Fibroblast of villous mesenchyme (primary cell): ENCODE results near the gene ANXA2. TPM values are rescaled to one million over a fixed set of nuclear protein-coding genes. Genes with fewer than 3 reads are reported as not detected.

Experiments
- DNase-seq: peaks from one replicate; pipeline ENCODE4 v3.0.0-alpha.2; 2010; ENCODE audit warnings: low read depth
- H3K4me3 ChIP-seq: 2 replicates; pipeline ENCODE4 v1.5.1; 2011; ENCODE audit warnings: low read depth, mild to moderate bottlenecking, low read length
- total RNA-seq: library from RNA; depleted of rRNA; stranded (reverse); fragments of >200 nt; gene quantifications from 2 replicates; pipeline ENCODE4 v1.2.3, GENCODE V29; 2012
- TF ChIP-seq, protein P1 (sequence below): IDR thresholded peaks from 2 replicates; pipeline ENCODE4 v1.5.1; 2012; ENCODE audit warnings: low read depth, mild to moderate bottlenecking, low read length; ENCODE audit not compliant: insufficient read depth

The ANXA2 gene
- total RNA-seq, 1 donor: 3,211 TPM

DNA sequence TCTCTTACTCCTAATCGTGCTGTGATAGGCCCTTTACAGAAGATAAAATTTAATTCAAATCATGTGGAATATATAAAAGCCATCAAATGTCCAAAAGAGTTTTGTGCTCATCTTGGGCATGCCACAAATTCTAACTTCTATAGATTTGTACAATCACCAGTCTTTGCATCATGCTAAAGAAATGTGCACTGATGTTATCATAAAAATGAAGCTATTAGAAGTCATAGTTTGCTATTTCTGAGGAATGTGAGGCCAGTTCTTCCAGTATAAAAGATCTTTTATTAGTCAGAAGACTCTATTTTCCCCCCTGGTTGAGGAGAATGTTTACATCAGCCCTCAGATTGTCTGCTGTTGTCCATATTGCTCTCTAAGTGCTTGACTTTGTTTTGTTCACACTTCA lies 2.1 kb upstream of the ANXA2 start:
- TF ChIP-seq, protein P1, sequence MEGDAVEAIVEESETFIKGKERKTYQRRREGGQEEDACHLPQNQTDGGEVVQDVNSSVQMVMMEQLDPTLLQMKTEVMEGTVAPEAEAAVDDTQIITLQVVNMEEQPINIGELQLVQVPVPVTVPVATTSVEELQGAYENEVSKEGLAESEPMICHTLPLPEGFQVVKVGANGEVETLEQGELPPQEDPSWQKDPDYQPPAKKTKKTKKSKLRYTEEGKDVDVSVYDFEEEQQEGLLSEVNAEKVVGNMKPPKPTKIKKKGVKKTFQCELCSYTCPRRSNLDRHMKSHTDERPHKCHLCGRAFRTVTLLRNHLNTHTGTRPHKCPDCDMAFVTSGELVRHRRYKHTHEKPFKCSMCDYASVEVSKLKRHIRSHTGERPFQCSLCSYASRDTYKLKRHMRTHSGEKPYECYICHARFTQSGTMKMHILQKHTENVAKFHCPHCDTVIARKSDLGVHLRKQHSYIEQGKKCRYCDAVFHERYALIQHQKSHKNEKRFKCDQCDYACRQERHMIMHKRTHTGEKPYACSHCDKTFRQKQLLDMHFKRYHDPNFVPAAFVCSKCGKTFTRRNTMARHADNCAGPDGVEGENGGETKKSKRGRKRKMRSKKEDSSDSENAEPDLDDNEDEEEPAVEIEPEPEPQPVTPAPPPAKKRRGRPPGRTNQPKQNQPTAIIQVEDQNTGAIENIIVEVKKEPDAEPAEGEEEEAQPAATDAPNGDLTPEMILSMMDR: no peak
- DNase-seq: peak; percentile 47
- no peak overlapping the region for H3K4me3 ChIP-seq

DNA sequence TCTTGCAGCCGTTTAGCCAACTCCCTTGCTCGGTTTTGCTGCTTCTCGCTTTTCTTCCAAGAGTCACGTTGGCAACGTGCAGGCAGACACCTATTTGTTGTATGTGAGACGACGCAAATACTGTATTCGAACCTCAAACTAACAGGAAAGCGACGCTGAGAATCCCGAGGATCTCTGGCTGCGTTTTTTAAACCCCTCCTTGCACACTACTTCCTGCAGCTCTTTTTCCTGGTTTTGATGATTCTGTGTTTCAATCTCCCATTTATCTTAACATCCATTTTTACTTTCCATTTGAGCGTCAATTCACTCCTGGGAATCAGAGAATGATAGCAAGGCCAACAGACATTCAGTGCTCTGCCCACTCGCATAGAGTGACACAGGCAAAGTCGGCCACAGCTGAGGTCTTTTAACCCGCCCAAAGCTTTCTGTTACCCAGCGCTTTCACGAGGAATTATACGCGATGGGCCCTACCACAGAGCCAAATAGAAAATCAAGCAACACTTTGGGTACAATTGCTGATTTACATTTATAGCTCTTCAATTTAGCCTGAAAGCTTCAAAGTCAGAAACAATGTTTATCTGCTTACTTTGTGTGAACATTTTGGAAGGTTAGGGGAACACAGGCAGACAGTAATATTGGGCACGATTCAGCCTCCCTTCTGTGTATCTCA lies 1.6 kb upstream of the ANXA2 start:
- TF ChIP-seq, protein P1: no peak
- no peak for DNase-seq
- H3K4me3 ChIP-seq: peak overlapping the region; percentile 21

DNA sequence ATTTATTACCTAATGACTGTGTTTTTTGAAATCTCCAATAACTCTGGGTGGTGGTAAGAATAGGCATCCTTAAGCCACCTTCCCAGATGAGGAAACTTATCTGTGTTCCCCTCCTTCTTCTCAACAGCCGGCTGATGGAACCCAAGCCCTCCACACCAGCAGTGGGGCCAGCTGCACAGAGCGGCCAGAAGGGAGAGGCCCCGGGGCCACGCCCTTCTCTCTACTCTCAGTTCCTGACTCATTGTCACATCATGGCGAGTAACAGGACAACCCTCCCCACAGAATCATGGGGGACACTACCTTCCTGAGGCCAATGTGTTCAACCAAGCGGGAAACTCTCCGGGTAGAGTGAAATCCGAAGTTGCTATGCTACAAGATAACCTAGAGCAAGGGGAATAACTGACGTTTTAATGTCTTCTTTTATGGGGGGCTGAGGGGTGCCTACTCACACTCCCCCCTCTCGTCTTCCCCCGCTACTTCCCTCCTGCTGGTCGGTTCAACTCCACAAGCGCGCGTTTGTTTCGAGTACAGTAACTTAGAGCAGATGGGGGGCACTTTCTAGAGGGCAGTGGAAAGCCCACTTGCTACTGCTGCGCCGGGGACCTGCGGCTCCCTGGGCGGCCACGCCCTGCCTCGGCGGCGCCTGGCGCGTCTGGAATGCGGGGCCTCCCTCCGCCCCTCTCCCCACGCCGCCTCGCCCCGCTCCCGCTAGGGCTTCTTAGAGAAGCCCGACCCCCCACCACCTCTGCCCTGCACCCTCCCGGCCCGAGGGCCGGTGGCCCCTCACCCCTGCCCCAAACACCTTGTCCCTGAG lies 621 bp downstream of the ANXA2 start:
- peak; percentile 73 for DNase-seq
- H3K4me3 ChIP-seq: peak overlapping the region; percentile 98
- TF ChIP-seq, protein P1: no peak

DNA sequence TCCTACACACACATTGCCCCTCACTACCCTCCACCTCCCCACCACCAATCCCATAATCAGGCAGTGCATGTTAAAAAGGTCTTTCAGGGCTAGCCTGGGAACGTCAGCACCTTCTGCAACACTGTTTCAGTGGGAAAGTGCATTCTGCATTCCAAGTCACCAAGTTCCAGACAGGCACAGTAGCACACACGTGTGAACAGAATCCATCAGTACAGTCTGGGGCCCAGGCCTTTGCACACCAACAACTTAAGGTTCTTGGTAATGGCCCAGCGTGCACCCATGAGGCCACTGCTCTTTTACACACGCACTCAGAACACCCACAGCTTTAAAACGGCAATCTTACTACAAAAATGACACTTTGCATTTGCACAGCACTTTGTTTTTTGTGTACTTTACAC lies 1.2 kb downstream of the ANXA2 start:
- TF ChIP-seq, protein P1: no peak
- peak; percentile 34 for DNase-seq
- H3K4me3 ChIP-seq: peak overlapping the region; percentile 98

DNA sequence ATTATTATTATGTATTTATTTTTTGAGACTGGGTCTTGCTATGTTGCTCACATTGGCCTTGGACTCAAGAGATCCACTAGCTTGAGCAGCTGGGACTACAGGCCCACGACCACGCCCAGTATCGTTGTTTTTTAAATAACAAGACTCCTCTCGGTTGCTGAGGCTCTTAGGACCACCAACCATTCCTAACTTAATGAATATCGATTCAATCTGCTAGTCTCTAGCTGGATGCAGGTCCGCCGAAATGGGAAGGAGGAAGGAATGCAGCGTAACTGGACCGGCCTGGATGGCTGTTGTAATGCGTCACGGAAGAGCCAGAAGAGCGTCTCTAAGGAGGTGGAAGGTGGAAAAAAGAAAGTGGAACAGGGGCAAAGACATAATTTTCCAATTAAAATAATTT lies 1.7 kb downstream of the ANXA2 start:
- H3K4me3 ChIP-seq: peak overlapping the region; percentile 98
- no peak for DNase-seq
- TF ChIP-seq, protein P1: no peak

DNA sequence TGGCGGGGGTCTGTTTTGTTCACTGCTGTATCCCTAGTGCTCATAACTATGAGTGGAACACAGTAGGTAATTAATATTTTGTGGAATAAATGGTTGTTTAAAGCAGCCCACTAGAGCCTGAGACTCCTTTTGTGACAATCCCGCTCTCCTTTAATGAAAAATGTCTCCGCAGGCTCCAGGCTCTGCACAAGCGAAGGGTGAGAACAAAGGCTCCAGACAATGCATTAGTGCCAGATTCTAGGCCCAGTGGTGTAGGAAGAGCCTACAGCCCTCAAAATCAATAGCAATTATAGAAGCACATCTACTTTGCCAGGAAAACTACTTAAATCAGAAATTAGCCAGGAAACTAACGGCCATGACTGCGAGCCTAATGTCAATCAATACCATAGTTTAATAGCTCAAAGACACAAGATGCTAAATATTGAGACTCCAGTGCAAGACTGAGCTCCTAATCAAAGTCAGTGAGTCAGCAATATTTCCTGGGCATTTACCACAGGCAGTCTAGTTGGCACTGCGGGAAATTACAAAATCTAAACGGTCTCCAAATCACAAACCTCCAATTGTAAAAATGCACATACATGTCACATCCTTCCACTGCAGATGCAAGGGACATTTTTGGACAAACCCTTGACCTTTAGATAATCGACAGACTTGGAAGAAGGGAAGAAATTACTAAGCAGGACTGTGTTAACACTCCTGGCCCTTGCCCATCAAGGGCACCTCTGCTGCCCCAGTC lies 2.3 kb downstream of the ANXA2 start:
- DNase-seq: no peak
- TF ChIP-seq, protein P1: no peak

More for the DNA sequence above, 2.3 kb downstream of the ANXA2 start:
- peak overlapping the region; percentile 98 for H3K4me3 ChIP-seq
